B cell (primary cell): ENCODE data around the gene WNT3A. TPM values are rescaled to one million over a fixed set of nuclear protein-coding genes. Genes with fewer than 3 reads are reported as not detected.

Experiments used
- ATAC-seq: fragments of 200-7000 bp; cut with Tn5 transposase; one replicate; pipeline ENCODE4 v1.10.0; 2021; ENCODE audit warnings: low read depth, mild to moderate bottlenecking, moderate number of reproducible peaks, moderate library complexity
- CTCF ChIA-PET: fragments of 350-600 bp; sonication (Branson Sonifier 250); formaldehyde crosslinking; loops from one replicate; lab custom pipeline; 2021; ENCODE audit warnings: antibody characterized with exemption, inconsistent platforms; lab: Charles Lee
- POLR2A ChIA-PET: fragments of 350-600 bp; sonication (Branson Sonifier 250); formaldehyde crosslinking; loops from one replicate; lab custom pipeline; 2021; ENCODE audit warnings: antibody characterized with exemption; lab: Charles Lee
- DNase-seq: peaks from one replicate; pipeline ENCODE4 v3.0.0; 2013
- H2AFZ ChIP-seq: 2 replicates; pipeline ENCODE4 v1.6.1; 2012; ENCODE audit warnings: mild to moderate bottlenecking, low read depth, low read length; ENCODE audit not compliant: insufficient read depth, poor library complexity, severe bottlenecking
- H3K27ac ChIP-seq, 2 donors: 1 replicate in 1 of 2; 2 replicates in 1 of 2; pipeline ENCODE4 v1.5.1; 2012 to 2013; ENCODE audit warnings: low read length in 2 of 2, mild to moderate bottlenecking in 2 of 2, moderate library complexity in 1 of 2
- H3K27me3 ChIP-seq, 4 experiments: fragments of 200-600 bp in 1 of 4; sonication (generic) in 1 of 4; replicated peaks in 1 of 4; 1 replicate in 2 of 4; 2 replicates in 2 of 4; pipeline versions ENCODE4 v1.6.1 to v1.7.0; 2013 to 2016; ENCODE audit warnings: low read length in 3 of 4, mild to moderate bottlenecking in 2 of 4, mixed read lengths in 1 of 4, moderate library complexity in 1 of 4; ENCODE audit not compliant: insufficient read depth in 4 of 4, control insufficient read depth in 3 of 4; ENCODE audit errors: control extremely low read depth in 1 of 4
- H3K36me3 ChIP-seq, 2 experiments: replicated peaks in 1 of 2; 1 replicate in 1 of 2; 2 replicates in 1 of 2; pipeline versions ENCODE4 v1.6.1 to v1.7.1; 2013; ENCODE audit warnings: low read length in 1 of 2; ENCODE audit not compliant: insufficient read depth in 2 of 2, control insufficient read depth in 1 of 2; ENCODE audit errors: control extremely low read depth in 1 of 2, extremely low read depth in 1 of 2
- H3K4me1 ChIP-seq, 2 donors: fragments of 200-600 bp in 1 of 2; sonication (generic) in 1 of 2; 1 replicate in 1 of 2; 2 replicates in 1 of 2; pipeline versions ENCODE4 v1.5.1 to v1.6.1; 2013 to 2017; ENCODE audit warnings: low read length in 2 of 2; ENCODE audit not compliant: control insufficient read depth in 2 of 2, insufficient read depth in 2 of 2
- H3K4me2 ChIP-seq: replicated peaks from 2 replicates; pipeline ENCODE3; 2012; ENCODE audit warnings: mild to moderate bottlenecking, low read depth, low read length; ENCODE audit not compliant: poor library complexity, severe bottlenecking
- H3K4me3 ChIP-seq, 5 experiments: fragments of 200-600 bp in 1 of 5; sonication (generic) in 1 of 5; 1 replicate in 3 of 5; 2 replicates in 2 of 5; pipeline versions ENCODE4 v1.5.1 to v1.7.0; 2011 to 2016; ENCODE audit warnings: low read length in 4 of 5, mild to moderate bottlenecking in 4 of 5, low read depth in 2 of 5, control low read depth in 1 of 5, moderate library complexity in 1 of 5; ENCODE audit not compliant: insufficient read depth in 1 of 5; ENCODE audit errors: control extremely low read depth in 1 of 5, extremely low read depth in 1 of 5
- H3K79me2 ChIP-seq: fragments of 200-600 bp; sonication (generic); one replicate; pipeline ENCODE4 v1.6.0; 2016; ENCODE audit warnings: low read length; ENCODE audit not compliant: control insufficient read depth, insufficient read depth
- H3K9ac ChIP-seq: fragments of 200-600 bp; sonication (generic); 2 replicates; pipeline ENCODE4 v1.6.1; 2017; ENCODE audit warnings: mild to moderate bottlenecking, low read length, moderate library complexity
- H3K9me3 ChIP-seq, 3 donors: one replicate each; pipeline versions ENCODE4 v1.6.1 to v1.7.1; 2013; ENCODE audit warnings: low read length in 2 of 3; ENCODE audit not compliant: control insufficient read depth in 2 of 3, insufficient read depth in 1 of 3; ENCODE audit errors: control extremely low read depth in 1 of 3
- H4K20me1 ChIP-seq: 2 replicates; pipeline ENCODE4 v1.6.0; 2012; ENCODE audit warnings: mild to moderate bottlenecking, low read length; ENCODE audit not compliant: insufficient read depth, control insufficient read depth, poor library complexity, severe bottlenecking
- H3K27ac Mint-ChIP-seq: one replicate; pipeline ENCODE4 v1.8.0; 2021; ENCODE audit warnings: mixed read lengths
- H3K27me3 Mint-ChIP-seq: one replicate; pipeline ENCODE4 v1.8.0; 2021; ENCODE audit warnings: mixed read lengths
- H3K4me1 Mint-ChIP-seq: one replicate; pipeline ENCODE4 v1.8.0; 2021; ENCODE audit warnings: mixed read lengths
- H3K4me3 Mint-ChIP-seq: one replicate; pipeline ENCODE4 v1.8.0; 2021; ENCODE audit warnings: mixed read lengths
- H3K9me3 Mint-ChIP-seq: one replicate; pipeline ENCODE4 v1.8.0; 2022; ENCODE audit warnings: mixed read lengths; ENCODE audit not compliant: insufficient read depth
- CTCF ChIP-seq: fragments of 200-600 bp; IDR thresholded peaks from one replicate; pipeline ENCODE4 v1.8.0; 2022; ENCODE audit warnings: antibody characterized with exemption, mild to moderate bottlenecking
- EZH2 ChIP-seq: IDR thresholded peaks from 2 replicates; pipeline ENCODE4 v1.6.1; 2012; ENCODE audit warnings: borderline replicate concordance, low read depth, mild to moderate bottlenecking, moderate library complexity, low read length; ENCODE audit not compliant: insufficient read depth, poor library complexity, severe bottlenecking
- WGBS: methylation state at CpG from one replicate; pipeline ENCODE4 v1.1.5; 2013; ENCODE audit warnings: missing lambda C conversion rate; ENCODE audit not compliant: insufficient coverage; 5-methylcytosine and 5-hydroxymethylcytosine counted together
- intact Hi-C: fragments of 100-400 bp; cut with micrococcal nuclease; formaldehyde crosslinking; loops from one replicate; pipeline ENCODE4 v1.10.0; 2022
- polyA plus RNA-seq: library from polyadenylated mRNA; depleted of rRNA; stranded (reverse); fragments of >200 nt; gene quantifications from 2 replicates; pipeline ENCODE4 v1.2.3, GENCODE V29; 2012
- total RNA-seq, 2 donors: library from RNA; stranded (reverse); fragments of 120-200 nt in 1 of 2; gene quantifications; 1 replicate in 1 of 2; 2 replicates in 1 of 2; pipeline versions ENCODE4 v1.2.3 to v1.2.4, GENCODE V29; 2013 to 2022

The WNT3A gene
- total and polyA plus RNA-seq, 2 donors (not counting 1 experiment from before 2014, with no cell fraction given) = 0.03 TPM; not detected in 1

DNA sequence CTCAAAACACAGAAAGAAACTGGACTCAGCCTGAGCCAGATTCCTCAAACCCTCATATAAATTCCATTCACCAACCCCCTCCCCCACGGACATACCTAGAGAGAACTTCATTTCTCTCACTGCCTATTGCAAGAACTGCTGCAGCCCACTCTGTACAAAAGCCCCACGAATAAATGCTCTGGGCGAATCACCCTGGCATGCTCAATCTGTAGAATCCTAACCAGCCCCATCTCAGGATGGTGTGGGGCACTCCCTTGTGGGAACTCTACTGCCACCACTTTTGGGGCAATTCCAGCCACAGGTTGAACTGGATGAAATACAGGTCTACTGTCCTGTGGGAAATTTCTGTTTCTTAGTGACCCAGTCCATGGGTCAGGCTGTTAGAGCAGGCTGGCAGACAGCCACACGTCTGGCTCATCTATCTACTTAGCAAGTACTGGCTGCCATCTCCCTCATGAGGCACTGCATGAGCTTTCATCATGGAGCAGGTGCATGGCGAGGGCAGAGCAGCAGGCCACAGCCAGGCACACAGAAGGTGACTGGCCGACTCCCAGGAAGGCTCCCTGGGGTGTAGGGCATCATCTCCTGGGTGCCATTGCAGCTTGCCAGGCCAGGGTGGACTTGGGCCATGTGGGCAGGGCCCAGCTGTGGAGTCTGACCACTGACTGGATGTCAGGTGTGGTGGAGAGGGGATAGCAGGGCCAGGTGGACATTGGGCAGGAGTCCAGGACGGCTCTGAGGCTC, 97.9 kb downstream of the WNT3A start:
- H3K79me2 ChIP-seq = peaks cover 34% of the 10 kb centered on the region
- H3K27ac Mint-ChIP-seq = peak overlapping the region; percentile 73
- peaks cover 0 to 27% of the 10 kb centered on the region in 2 experiments for H3K36me3 ChIP-seq

More for the DNA sequence above, 97.9 kb downstream of the WNT3A start:
- WGBS = 84% methylated on average over 7 of the region's 7 CpGs
- ChIA-PET CTCF (no interaction called here), POLR2A (interaction anchor here (0.5 to 1.5 kb wide), 3 partner anchors 23 to 61 kb away, joined by 3 to 5 read pairs (median 3); partner anchors contain the start of gene ARF1)
- H3K27me3 ChIP-seq = no peaks in the 10 kb centered on the region
- H3K9ac ChIP-seq = no peak overlapping the region
- peaks cover 27 to 41% of the 10 kb centered on the region in 2 donors for H3K4me1 ChIP-seq
- peaks cover 26% of the 10 kb centered on the region for H4K20me1 ChIP-seq
- no peak overlapping the region for H3K27ac ChIP-seq
- no peak overlapping the region for H2AFZ ChIP-seq
- DNase-seq (no peak), ATAC-seq (no peak)
- H3K9me3 ChIP-seq = no peaks in the 10 kb centered on the region
- Mint-ChIP-seq H3K27me3 (no peaks in the 10 kb centered on the region), H3K4me1 (peaks cover 40% of the 10 kb centered on the region), H3K4me3 (peak overlapping the region; percentile 99), H3K9me3 (no peaks in the 10 kb centered on the region)
- intact Hi-C loops = loop anchor here (10.0 kb wide), 2 partner anchors 170 to 1400 kb away; partner anchors contain the start of gene NUP133
- no peak overlapping the region for H3K4me3 ChIP-seq
- H3K4me2 ChIP-seq = no peak overlapping the region
- TF ChIP-seq CTCF = no peak
- TF ChIP-seq EZH2 = no peak
